K562 (cell line): ENCODE results near the gene DISC1. TPM values are rescaled to one million over a fixed set of nuclear protein-coding genes. Genes with fewer than 3 reads are reported as not detected.

ENCODE experiments used
- ATAC-seq: fragments of 200-7000 bp; cut with Tn5 transposase; 3 replicates; pipeline ENCODE4 v1.9.1; 2020; ENCODE audit warnings: moderate library complexity
- Bru-seq: library from RNA; stranded (reverse); fragments of 400-500 nt; gene quantifications from one replicate; lab custom pipeline; 2021; lab: Mats Ljungman, UMichigan
- BruChase-seq, 2 experiments: library from RNA; stranded (reverse); fragments of 400-500 nt; gene quantifications; one replicate each; lab custom pipeline; 2021; lab: Mats Ljungman, UMichigan
- BruUV-seq: library from RNA; stranded (reverse); fragments of 400-500 nt; replicated peaks from 2 replicates; lab custom pipeline; 2021; lab: Mats Ljungman, UMichigan
- CTCF ChIA-PET: fragments of 300-600 bp; formaldehyde crosslinking; extraction: SDS; loops from one replicate; lab custom pipeline; 2021; ENCODE audit warnings: low intra/inter-chr PET ratio; lab: Yijun Ruan, JAX
- POLR2A ChIA-PET: fragments of 300-600, 350-650 bp; sonication (Branson Sonifier 250); formaldehyde crosslinking; extraction: SDS; loops from one replicate; lab custom pipeline; 2021; ENCODE audit warnings: antibody characterized with exemption, inconsistent platforms; lab: Yijun Ruan, JAX
- DNase-seq, 4 experiments: peaks; one replicate each; pipeline versions ENCODE4 v3.0.0 to v3.0.0-alpha.2; 2011 to 2018; ENCODE audit warnings: low spot score in 3 of 4, mixed read lengths in 3 of 4; ENCODE audit errors: extremely low read depth in 1 of 4
- FAIRE-seq: peaks from 2 replicates; lab custom pipeline; 2011; peaks lifted over from hg19 to GRCh38; lab: Jason Lieb, UNC
- H2AFZ ChIP-seq: 2 replicates; pipeline ENCODE4 v1.6.0; 2011; ENCODE audit warnings: low read depth, low read length, control low read depth, inconsistent platforms
- H3K27ac ChIP-seq: fragments of 200-600 bp; 3 replicates; pipeline ENCODE4 v1.8.0; 2011; ENCODE audit warnings: low read depth, mild to moderate bottlenecking, control low read depth, inconsistent platforms, low read length, moderate library complexity, mixed read lengths; ENCODE audit errors: extremely low read depth
- H3K27me3 ChIP-seq, 2 experiments: fragments of 300-600 bp in 1 of 2; 2 replicates in 1 of 2; 3 replicates in 1 of 2; pipeline versions ENCODE4 v1.6.0 to v1.8.0; 2011; ENCODE audit warnings: inconsistent platforms in 2 of 2, low read length in 2 of 2, mild to moderate bottlenecking in 1 of 2, mixed read lengths in 1 of 2, moderate library complexity in 1 of 2; ENCODE audit not compliant: control insufficient read depth in 2 of 2, insufficient read depth in 2 of 2
- H3K36me3 ChIP-seq: fragments of 300-600 bp; 3 replicates; pipeline ENCODE4 v1.8.0; 2011; ENCODE audit warnings: mild to moderate bottlenecking, low read length, inconsistent platforms; ENCODE audit not compliant: control insufficient read depth, insufficient read depth
- H3K4me1 ChIP-seq, 2 experiments: fragments of 200-600 bp in 1 of 2; replicated peaks in 1 of 2; 2 replicates in 1 of 2; 3 replicates in 1 of 2; pipeline versions ENCODE4 v1.5.1 to v1.8.0; 2011; ENCODE audit warnings: inconsistent platforms in 2 of 2, low read length in 2 of 2, mild to moderate bottlenecking in 1 of 2, mixed read lengths in 1 of 2, moderate library complexity in 1 of 2; ENCODE audit not compliant: control insufficient read depth in 2 of 2, insufficient read depth in 2 of 2
- H3K4me2 ChIP-seq: 2 replicates; pipeline ENCODE4 v1.6.1; 2011; ENCODE audit warnings: low read length, control low read depth, inconsistent platforms, mixed read lengths; ENCODE audit not compliant: insufficient read depth
- H3K4me3 ChIP-seq: fragments of 200-600 bp; sonication (generic), shearing (Covaris generic); 2 replicates; pipeline ENCODE4 v1.5.1; 2016; ENCODE audit warnings: control low read depth, inconsistent platforms
- H3K79me2 ChIP-seq: fragments of 200-600 bp; 3 replicates; pipeline ENCODE4 v1.8.0; 2011; ENCODE audit warnings: low read length, inconsistent platforms; ENCODE audit not compliant: control insufficient read depth, insufficient read depth
- H3K9ac ChIP-seq, 2 experiments: 2 replicates each; pipeline versions ENCODE4 v1.6.0 to v1.6.1; 2011; ENCODE audit warnings: low read depth in 2 of 2, low read length in 2 of 2, control low read depth in 1 of 2, inconsistent platforms in 1 of 2, mild to moderate bottlenecking in 1 of 2, mixed read lengths in 1 of 2; ENCODE audit not compliant: insufficient read depth in 1 of 2
- H3K9me1 ChIP-seq: one replicate; pipeline ENCODE4 v1.6.0; 2011; ENCODE audit warnings: inconsistent platforms, mild to moderate bottlenecking, low read length, moderate library complexity; ENCODE audit not compliant: control insufficient read depth, insufficient read depth
- H3K9me3 ChIP-seq: replicated peaks from 2 replicates; pipeline ENCODE4 v1.5.1; 2011; ENCODE audit warnings: low read depth, low read length, inconsistent platforms; ENCODE audit not compliant: control insufficient read depth, insufficient read depth
- H4K20me1 ChIP-seq: replicated peaks from 2 replicates; pipeline ENCODE4 v1.6.1; 2011; ENCODE audit warnings: low read length, inconsistent platforms, mixed read lengths; ENCODE audit not compliant: control insufficient read depth, insufficient read depth
- CCNT2 ChIP-seq: IDR thresholded peaks from 2 replicates; pipeline ENCODE4 v1.6.1; 2011; ENCODE audit warnings: borderline replicate concordance, low read depth, mild to moderate bottlenecking, moderate library complexity, mixed read lengths, low read length; ENCODE audit not compliant: insufficient read length; ENCODE audit errors: extremely low read depth
- CREB1 ChIP-seq, 2 experiments: sonication (generic) in 1 of 2; formaldehyde crosslinking in 1 of 2; IDR thresholded peaks; 2 replicates each; pipeline versions ENCODE4 v1.6.1 to v1.8.0; 2012 to 2022; ENCODE audit warnings: inconsistent platforms in 1 of 2, mild to moderate bottlenecking in 1 of 2, missing genetic modification reagents in 1 of 2, moderate library complexity in 1 of 2
- EP300 ChIP-seq: IDR thresholded peaks from 2 replicates; pipeline ENCODE4 v1.6.1; 2012; ENCODE audit warnings: low read length, improper control_type of control experiment
- FOSL1 ChIP-seq: fragments of 200-800 bp; sonication (Bioruptor generic); conservative IDR thresholded peaks from 2 replicates; pipeline ENCODE4 v1.6.1; 2016; ENCODE audit warnings: missing genetic modification characterization, missing compliant biosample characterization
- HDAC6 ChIP-seq: IDR thresholded peaks from 2 replicates; pipeline ENCODE4 v1.6.1; 2012; ENCODE audit warnings: low read depth, mild to moderate bottlenecking, control low read depth, inconsistent platforms, low read length, moderate library complexity
- JUN ChIP-seq, 2 experiments: sonication (generic) in 1 of 2; formaldehyde crosslinking in 1 of 2; IDR thresholded peaks; 2 replicates each; pipeline versions ENCODE4 v1.6.1 to v1.8.0; 2012 to 2022; ENCODE audit warnings: borderline replicate concordance in 2 of 2, mild to moderate bottlenecking in 2 of 2, improper control_type of control experiment in 1 of 2, low read depth in 1 of 2, low read length in 1 of 2, missing genetic modification reagents in 1 of 2
- JUND ChIP-seq, 2 experiments: IDR thresholded peaks; 2 replicates in 1 of 2; 3 replicates in 1 of 2; pipeline ENCODE4 v1.6.1; 2011; ENCODE audit warnings: borderline replicate concordance in 2 of 2, low read depth in 2 of 2, low read length in 2 of 2, improper control_type of control experiment in 1 of 2, missing biosample characterization in 1 of 2, missing genetic modification characterization in 1 of 2, missing genetic modification reagents in 1 of 2
- MAZ ChIP-seq, 2 experiments: fragments of 450-650 bp in 1 of 2; sonication (generic) in 1 of 2; formaldehyde crosslinking; IDR thresholded peaks in 1 of 2; conservative IDR thresholded peaks in 1 of 2; 2 replicates each; pipeline versions ENCODE4 v1.4.0 to v1.5.0; 2020; ENCODE audit warnings: mild to moderate bottlenecking in 1 of 2, missing genetic modification reagents in 1 of 2
- MYC ChIP-seq, 2 experiments: fragments of 250-450 bp in 1 of 2; sonication (Bioruptor Pico) in 1 of 2; IDR thresholded peaks; 2 replicates each; pipeline versions ENCODE4 v1.5.1 to v1.6.1; 2012 to 2021; ENCODE audit warnings: low read depth in 2 of 2, borderline replicate concordance in 1 of 2, improper control_type of control experiment in 1 of 2, low read length in 1 of 2, mild to moderate bottlenecking in 1 of 2, moderate library complexity in 1 of 2
- NR2C1 ChIP-seq, 2 experiments: fragments of 450-650 bp; IDR thresholded peaks; 2 replicates each; pipeline ENCODE4 v1.6.1; 2017; ENCODE audit warnings: mild to moderate bottlenecking in 2 of 2, antibody characterized with exemption in 1 of 2, inconsistent platforms in 1 of 2, missing compliant biosample characterization in 1 of 2, missing genetic modification characterization in 1 of 2
- SNRNP70 ChIP-seq: fragments of 200-400 bp; formaldehyde crosslinking; optimal IDR thresholded peaks from 2 replicates; pipeline ENCODE3; 2017; ENCODE audit warnings: low read depth, low read length
- SPI1 ChIP-seq: IDR thresholded peaks from 2 replicates; pipeline ENCODE4 v1.6.1; 2011; ENCODE audit warnings: low read depth, low read length, control low read depth, borderline replicate concordance
- SRSF7 ChIP-seq: fragments of 200-400 bp; formaldehyde crosslinking; optimal IDR thresholded peaks from 2 replicates; pipeline ENCODE3; 2017; ENCODE audit warnings: mild to moderate bottlenecking, low read depth, low read length
- ZNF75A ChIP-seq: fragments of 450-650 bp; formaldehyde crosslinking; IDR thresholded peaks from 2 replicates; pipeline ENCODE4 v1.4.0; 2020; ENCODE audit warnings: mild to moderate bottlenecking
- WGBS: fragments of 100-300 bp; shearing (Covaris generic); methylation state at CpG from one replicate; pipeline ENCODE4 v1.1.6; 2016; ENCODE audit warnings: low coverage, mixed read lengths; ENCODE audit not compliant: insufficient coverage; ENCODE audit errors: missing lambda C conversion rate; 5-methylcytosine and 5-hydroxymethylcytosine counted together
- in situ Hi-C: fragments of 300-500 bp; cut with MboI; formaldehyde crosslinking; loops from 4 replicates; pipeline ENCODE4 v1.15.0; 2018; ENCODE audit warnings: inconsistent platforms, mixed read lengths
- intact Hi-C: fragments of 100-400 bp; cut with micrococcal nuclease; formaldehyde crosslinking; loops from 2 replicates; pipeline ENCODE4 v1.14.2; 2022
- long read RNA-seq, 3 experiments: library from polyadenylated mRNA in 2 of 3; library from RNA in 1 of 3; unstranded in 2 of 3; stranded (forward) in 1 of 3; transcript quantifications; one replicate each; pipeline ENCODE4 v2.0.0, GENCODE V29; 2019 to 2022
- polyA minus RNA-seq, 3 experiments: library from RNA; depleted of rRNA, polyadenylated mRNA; stranded (reverse); fragments of >200 nt; gene quantifications; 2 replicates each; pipeline ENCODE4 v1.2.3, GENCODE V29; 2011
- polyA plus RNA-seq, 8 experiments: library from polyadenylated mRNA; depleted of rRNA in 4 of 8; stranded (reverse) in 5 of 8; unstranded in 3 of 8; fragments of >200 nt; fragmentation: Nextera tagmentation in 2 of 8; fragmentation: Illumina TruSeq in 1 of 8; extraction: Ambion mirVana in 2 of 8; extraction: Trizol in 1 of 8; gene quantifications; 2 replicates each; pipeline versions ENCODE4 v1.2.1 to v1.2.3, GENCODE V29; 2011 to 2014; ENCODE audit warnings: inconsistent platforms in 1 of 8, missing spikeins in 1 of 8
- total RNA-seq, 7 experiments: library from RNA; depleted of rRNA in 6 of 7; stranded (reverse); fragments of >200 nt in 6 of 7; fragmentation: Illumina TruSeq in 2 of 7; extraction: Trizol in 2 of 7; gene quantifications; 2 replicates each; pipeline versions ENCODE4 v1.2.1 to v1.2.3, GENCODE V29; 2011 to 2021; ENCODE audit warnings: low replicate concordance in 1 of 7
- TF ChIP-seq, protein P1 (sequence below): sonication (generic); formaldehyde crosslinking; IDR thresholded peaks from 2 replicates; pipeline ENCODE4 v1.8.0; 2022; ENCODE audit warnings: mild to moderate bottlenecking, missing genetic modification reagents

DISC1 gene
- total RNA-seq (2011; cell fraction: chromatin; rRNA removed; ENCODE audit: low replicate concordance), result 0.37 and 0.74 TPM in 2 replicates
- 0.17 and 0.26 TPM in 2 replicates for total RNA-seq (2011; cell fraction: nucleolus; rRNA removed)
- 0.15 and 0.31 TPM in 2 replicates for total RNA-seq (2011; cell fraction: nucleoplasm; rRNA removed)
- 0.04 and 0.09 TPM in 2 replicates for total RNA-seq (2014; rRNA removed)
- 0.10 and 0.11 TPM in 2 replicates for total RNA-seq (2014; rRNA removed; fragmentation: Illumina TruSeq; extraction: Trizol)
- total RNA-seq (2015; rRNA removed; fragmentation: Illumina TruSeq; extraction: Trizol), result 0.07 and 0.08 TPM in 2 replicates
- 0.09 and 0.16 TPM in 2 replicates for total RNA-seq (2021)
- polyA plus RNA-seq (2011; rRNA removed), result 0.08 TPM in 2 replicates
- polyA plus RNA-seq (2011; cell fraction: cytosol; rRNA removed), result 0.04 TPM in 1 of 2 replicates, not detected in the other
- 0.10 and 0.33 TPM in 2 replicates for polyA plus RNA-seq (2011; cell fraction: nucleus; rRNA removed)
- 0.05 and 0.33 TPM in 2 replicates for polyA plus RNA-seq (2012)
- 0.01 and 0.03 TPM in 2 replicates for polyA plus RNA-seq (2014; fragmentation: Illumina TruSeq; extraction: Trizol)
- under 1 TPM in 1 of 2 experiments, not detected in 1; 0.01 TPM for polyA plus RNA-seq (2014; fragmentation: Nextera tagmentation; extraction: Ambion mirVana)
- polyA plus RNA-seq (2014; rRNA removed), result 0.03 TPM in 1 of 2 replicates, not detected in the other
- 0.18 TPM in 2 replicates for polyA minus RNA-seq (2011; rRNA and poly(A)+ RNA removed)
- polyA minus RNA-seq (2011; cell fraction: cytosol; rRNA and poly(A)+ RNA removed), result not detected in 2 replicates
- 0.27 and 1.00 TPM in 2 replicates for polyA minus RNA-seq (2011; cell fraction: nucleus; rRNA and poly(A)+ RNA removed)
- percentile 22 among the genes with signal in this experiment for Bru-seq, nascent RNA
- percentile 21 among the genes with signal in this experiment for BruChase-seq, experiment 1, labeled RNA remaining after a 2-hour chase
- percentile 23 among the genes with signal in this experiment for BruChase-seq, experiment 2, labeled RNA remaining after a 6-hour chase
- long read RNA-seq, experiment 1, result 0 reads
- long read RNA-seq, experiment 2, result 0 reads
- long read RNA-seq, experiment 3, result 0 reads

DNA sequence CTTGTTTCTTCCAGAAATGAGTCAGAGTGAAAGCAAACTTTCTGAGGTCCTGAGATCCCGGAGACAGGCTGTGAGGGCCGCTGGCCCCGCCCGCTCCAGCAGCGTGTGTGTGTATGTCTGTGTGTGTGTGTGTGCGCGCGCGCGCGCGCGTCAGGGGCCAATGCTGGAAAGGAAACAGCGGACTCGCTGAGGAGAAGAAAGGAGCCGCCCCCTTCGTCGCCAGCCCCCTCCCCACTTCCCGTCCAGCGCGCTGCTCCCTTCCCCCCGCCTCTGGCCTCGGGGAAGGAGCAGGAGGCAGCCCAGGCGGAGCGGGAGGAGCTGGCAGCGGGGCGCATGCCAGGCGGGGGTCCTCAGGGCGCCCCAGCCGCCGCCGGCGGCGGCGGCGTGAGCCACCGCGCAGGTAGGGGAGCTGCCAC is at the start of gene DISC1:
Gene DISC1 (plus strand): TSS at position 256 of the 416 bp plus-strand sequence. CDS start 78 bp downstream, at position 334.
- BruUV-seq, result no TSS peak
- 14% methylated on average over 15 of the region's 38 CpGs for WGBS
- Histone ChIP-seq H3K4me2 (peak within 1 kb of the TSS; percentile 40), H3K9me3 (no peaks in the 10 kb centered on the region), H4K20me1 (no peaks in the 10 kb centered on the region), H3K27me3 (peaks cover 21 to 37% of the 10 kb centered on the region in 2 experiments), H3K4me3 (peak within 1 kb of the TSS; percentile 30), H3K79me2 (no peaks in the 10 kb centered on the region), H3K9me1 (no peaks in the 10 kb centered on the region), H3K4me1 (peaks cover 0 to 11% of the 10 kb centered on the region in 2 experiments; a peak in 3 of 5 replicates), H3K27ac (no peak within 1 kb of the TSS), H3K36me3 (no peaks in the 10 kb centered on the region), H3K9ac (peak within 1 kb of the TSS in 1 of 2 experiments; percentile 51; a peak in 1 of 4 replicates), H2AFZ (no peak within 1 kb of the TSS)
- DNase-seq (peak; percentile 46 to 70 (median 53)), ATAC-seq (peak; percentile 83), FAIRE-seq (no peak)
- intact Hi-C loops, result no loop called here
- in situ Hi-C loops, result no loop called here
- ChIA-PET POLR2A (interaction anchor here (0.6 to 1.5 kb wide), 2 partner anchors 9 to 308 kb away, joined by 3 to 4 read pairs; no protein-coding TSS in a partner anchor), CTCF (no interaction called here)
- TF ChIP-seq FOSL1, result peak; percentile 49; the same call in 1 of the 2 replicates
- no peak for TF ChIP-seq ZNF75A
- TF ChIP-seq CCNT2, result peak; percentile 25
- no peak for TF ChIP-seq SNRNP70
- TF ChIP-seq MAZ (CRISPR knock-in tag; conservative IDR thresholded peaks at IDR 0.05 in 1 of 2, IDR thresholded peaks at IDR 0.05 in 1 of 2), result peak; percentile 81 to 91
- peak; percentile 42; the same call in 1 of the 2 replicates for TF ChIP-seq SPI1
- TF ChIP-seq CREB1 (IDR thresholded peaks at IDR 0.05), result no peak
- TF ChIP-seq CREB1 (CRISPR knock-in tag; IDR thresholded peaks at IDR 0.05), result 0 out of 2 replicates have a peak, but pooled peaks have one; percentile 31
- TF ChIP-seq JUND (IDR thresholded peaks at IDR 0.05; ENCODE audit: borderline replicate concordance, low read depth, low read length), result 0 out of 2 replicates have a peak, but pooled peaks have one; percentile 33
- no peak for TF ChIP-seq JUND (tag; IDR thresholded peaks at IDR 0.05; ENCODE audit: borderline replicate concordance, low read depth, low read length)
- TF ChIP-seq, protein P1, sequence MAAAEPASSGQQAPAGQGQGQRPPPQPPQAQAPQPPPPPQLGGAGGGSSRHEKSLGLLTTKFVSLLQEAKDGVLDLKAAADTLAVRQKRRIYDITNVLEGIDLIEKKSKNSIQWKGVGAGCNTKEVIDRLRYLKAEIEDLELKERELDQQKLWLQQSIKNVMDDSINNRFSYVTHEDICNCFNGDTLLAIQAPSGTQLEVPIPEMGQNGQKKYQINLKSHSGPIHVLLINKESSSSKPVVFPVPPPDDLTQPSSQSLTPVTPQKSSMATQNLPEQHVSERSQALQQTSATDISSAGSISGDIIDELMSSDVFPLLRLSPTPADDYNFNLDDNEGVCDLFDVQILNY (CRISPR knock-in tag), result no peak
- 0 out of 2 replicates have a peak, but pooled peaks have one; percentile 19 for TF ChIP-seq MYC (IDR thresholded peaks at IDR 0.05; ENCODE audit: low read depth, low read length)
- no peak for TF ChIP-seq MYC (CRISPR knock-in tag; IDR thresholded peaks at IDR 0.05; ENCODE audit: borderline replicate concordance, low read depth)
- TF ChIP-seq JUN (IDR thresholded peaks at IDR 0.05; ENCODE audit: borderline replicate concordance, low read depth, low read length), result 0 out of 2 replicates have a peak, but pooled peaks have one; percentile 36
- no peak for TF ChIP-seq JUN (CRISPR knock-in tag; IDR thresholded peaks at IDR 0.05; ENCODE audit: borderline replicate concordance)
- TF ChIP-seq NR2C1 (IDR thresholded peaks at IDR 0.05), result no peak
- no peak for TF ChIP-seq NR2C1 (tag; IDR thresholded peaks at IDR 0.05)
- no peak for TF ChIP-seq SRSF7
- TF ChIP-seq HDAC6, result peak; percentile 79; the same call in 1 of the 2 replicates
- no peak for TF ChIP-seq EP300
